Activated naive CD8-positive, alpha-beta T cell treated with anti-CD3 and anti-CD28 coated beads, Interleukin-2, amount 10 ng/mL, durations not matched to agents 7 days and 5 days (primary cell): ENCODE measurements around the gene ZNF334. TPM values are rescaled to one million over a fixed set of nuclear protein-coding genes. Genes with fewer than 3 reads are reported as not detected.
A peak's percentile ranks its signal among the peaks of the same experiment; 100 is the strongest.

Experiments
- ATAC-seq: fragments of 150-1000 bp; cut with Tn5 transposase; one replicate; pipeline ENCODE4 v1.10.0; 2021; ENCODE audit warnings: low read depth, moderate library complexity
- POLR2A ChIA-PET: fragments of 350-600 bp; sonication (Branson Sonifier 250); formaldehyde crosslinking; loops from one replicate; lab custom pipeline; 2021; ENCODE audit warnings: antibody characterized with exemption; lab: Charles Lee
- DNase-seq: peaks from one replicate; pipeline ENCODE4 v3.0.0; 2021
- H3K27ac Mint-ChIP-seq: one replicate; pipeline ENCODE4 v1.8.0; 2022; ENCODE audit warnings: mild to moderate bottlenecking, mixed read lengths
- H3K27me3 Mint-ChIP-seq: one replicate; pipeline ENCODE4 v1.8.0; 2022; ENCODE audit warnings: mild to moderate bottlenecking, moderate library complexity, mixed read lengths
- H3K36me3 Mint-ChIP-seq: one replicate; pipeline ENCODE4 v1.8.0; 2021; ENCODE audit warnings: mild to moderate bottlenecking, mixed read lengths
- H3K4me1 Mint-ChIP-seq: one replicate; pipeline ENCODE4 v1.8.0; 2021; ENCODE audit warnings: mixed read lengths
- H3K4me3 Mint-ChIP-seq: one replicate; pipeline ENCODE4 v1.8.0; 2022; ENCODE audit warnings: mild to moderate bottlenecking, moderate library complexity, mixed read lengths
- H3K9me3 Mint-ChIP-seq: one replicate; pipeline ENCODE4 v1.8.0; 2021; ENCODE audit warnings: mixed read lengths
- total RNA-seq, 2 experiments: library from RNA; stranded (reverse); gene quantifications; one replicate each; pipeline ENCODE4 v1.2.3, GENCODE V29; 2021

The ZNF334 gene
- total RNA-seq, 2 experiments from 2014 or later, result 1.9 to 2.1 TPM

- Mint-ChIP-seq H3K36me3 (no peaks in the 10 kb centered on the region), H3K27me3 (peaks cover 35% of the 10 kb centered on the region), H3K4me3 (no peak overlapping the region), H3K9me3 (no peaks in the 10 kb centered on the region), H3K27ac (no peak overlapping the region), H3K4me1 (peaks cover 12% of the 10 kb centered on the region)
- no peak for ATAC-seq
- no peak for DNase-seq
- POLR2A ChIA-PET, result no interaction called here
Measured at GRCh38 chr20:46541229-46541935, 28.0 kb upstream of the ZNF334 start.

DNA sequence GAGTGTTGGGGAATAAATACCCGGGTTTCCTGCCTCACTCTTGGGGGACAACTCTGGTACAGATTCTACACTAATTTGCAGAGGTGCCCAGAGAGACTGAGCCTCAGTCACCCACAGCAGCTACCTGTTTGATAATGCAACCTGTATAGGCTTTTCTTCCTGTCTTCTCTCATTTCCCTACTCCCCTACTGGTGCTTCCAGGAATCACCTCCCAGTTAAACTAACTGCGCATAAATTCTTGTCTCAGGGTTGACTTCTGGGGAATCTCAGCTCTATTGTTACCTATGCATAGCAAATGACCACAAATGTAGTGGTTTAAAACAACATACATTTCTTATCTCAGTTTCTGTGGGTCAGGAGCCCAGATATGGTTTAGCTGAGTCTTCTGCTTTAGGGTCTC is 25.8 kb upstream of the ZNF334 start:
- ATAC-seq (no peak), DNase-seq (no peak)
- H3K9me3 Mint-ChIP-seq, result no peaks in the 10 kb centered on the region
- H3K4me3 Mint-ChIP-seq, result no peak overlapping the region
- H3K36me3 Mint-ChIP-seq, result no peaks in the 10 kb centered on the region
- H3K27ac Mint-ChIP-seq, result no peak overlapping the region
- H3K4me1 Mint-ChIP-seq, result peaks cover 2% of the 10 kb centered on the region
- POLR2A ChIA-PET, result no interaction called here
- peaks cover 56% of the 10 kb centered on the region for H3K27me3 Mint-ChIP-seq

GRCh38 chr20:46530640-46531039 is 17.3 kb upstream of the ZNF334 start:
- DNase-seq (no peak), ATAC-seq (no peak)
- POLR2A ChIA-PET, result no interaction called here
- no peaks in the 10 kb centered on the region for H3K4me1 Mint-ChIP-seq
- no peaks in the 10 kb centered on the region for H3K36me3 Mint-ChIP-seq
- no peaks in the 10 kb centered on the region for H3K9me3 Mint-ChIP-seq
- no peak overlapping the region for H3K27ac Mint-ChIP-seq
- no peak overlapping the region for H3K4me3 Mint-ChIP-seq
- H3K27me3 Mint-ChIP-seq, result peaks cover 63% of the 10 kb centered on the region

- POLR2A ChIA-PET, result no interaction called here
- H3K4me1 Mint-ChIP-seq, result peaks cover 3% of the 10 kb centered on the region
- no peak for DNase-seq
- peaks cover 44% of the 10 kb centered on the region for H3K27me3 Mint-ChIP-seq
- ATAC-seq, result no peak
- no peaks in the 10 kb centered on the region for H3K9me3 Mint-ChIP-seq
- H3K27ac Mint-ChIP-seq, result no peak overlapping the region
- H3K4me3 Mint-ChIP-seq, result no peak overlapping the region
- H3K36me3 Mint-ChIP-seq, result no peaks in the 10 kb centered on the region
Measured at GRCh38 chr20:46523696-46524328, 10.5 kb upstream of the ZNF334 start.

GRCh38 chr20:46523108-46523507 is 9.7 kb upstream of the ZNF334 start:
- Mint-ChIP-seq H3K27me3 (peaks cover 42% of the 10 kb centered on the region), H3K4me1 (peaks cover 3% of the 10 kb centered on the region), H3K4me3 (no peak overlapping the region), H3K27ac (no peak overlapping the region), H3K9me3 (no peaks in the 10 kb centered on the region), H3K36me3 (no peaks in the 10 kb centered on the region)
- ATAC-seq (no peak), DNase-seq (no peak)
- POLR2A ChIA-PET, result no interaction called here

DNA sequence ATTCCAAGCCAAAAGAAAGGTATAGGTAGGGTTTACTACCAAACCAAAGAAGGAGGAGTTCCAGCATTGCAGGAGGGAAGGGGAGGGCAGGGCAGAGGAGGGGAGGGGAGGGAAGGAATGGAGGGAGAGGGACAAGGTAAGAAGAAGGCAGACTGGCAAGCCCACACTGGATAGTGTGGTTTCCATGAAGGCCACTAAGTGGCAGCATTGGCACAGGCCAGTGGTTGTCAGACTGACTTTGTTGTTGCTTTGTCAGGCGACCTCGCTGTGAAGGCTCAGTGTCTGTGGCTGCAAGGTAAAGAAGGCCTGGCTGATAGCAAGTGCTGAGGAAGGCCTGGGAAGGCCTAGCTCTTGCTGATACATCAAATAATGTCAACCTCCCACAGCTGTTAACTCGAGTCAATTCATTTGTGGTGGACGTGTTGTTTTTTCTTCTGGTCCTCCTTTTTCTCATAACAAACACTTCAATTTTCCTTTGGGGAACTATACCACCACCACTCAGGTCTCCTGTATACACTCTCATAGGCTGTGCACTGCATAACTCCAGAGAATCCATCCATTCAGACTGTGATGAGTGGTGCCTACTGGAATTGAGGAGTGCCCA is 7.7 kb upstream of the ZNF334 start:
- peak; percentile 53 for DNase-seq
- POLR2A ChIA-PET, result no interaction called here
- no peaks in the 10 kb centered on the region for H3K9me3 Mint-ChIP-seq
- ATAC-seq, result peak; percentile 90
- H3K4me1 Mint-ChIP-seq, result peaks cover 3% of the 10 kb centered on the region
- no peak overlapping the region for H3K27ac Mint-ChIP-seq
- no peak overlapping the region for H3K4me3 Mint-ChIP-seq
- no peaks in the 10 kb centered on the region for H3K36me3 Mint-ChIP-seq
- peaks cover 36% of the 10 kb centered on the region for H3K27me3 Mint-ChIP-seq

DNA sequence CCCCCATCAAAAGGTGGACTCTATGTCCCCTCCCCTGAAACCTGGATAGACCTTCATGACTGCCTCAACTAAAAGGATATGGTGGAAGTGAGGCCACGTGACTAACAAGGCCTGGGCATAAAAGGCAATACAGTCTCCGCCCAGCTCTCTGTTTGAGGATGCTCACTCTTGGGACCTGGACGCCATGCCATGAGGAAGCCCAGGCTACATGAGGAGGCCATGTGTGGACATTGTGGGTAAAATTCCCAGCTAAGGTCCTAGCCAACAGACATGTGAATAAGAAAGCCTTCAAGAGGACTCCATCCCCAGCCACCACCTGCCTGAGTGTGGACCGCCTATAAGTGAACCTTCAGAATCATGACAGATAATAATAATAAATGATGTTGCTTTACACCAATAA is 7.2 kb upstream of the ZNF334 start:
- Mint-ChIP-seq H3K27ac (no peak overlapping the region), H3K36me3 (no peaks in the 10 kb centered on the region), H3K4me1 (peaks cover 3% of the 10 kb centered on the region), H3K27me3 (peaks cover 34% of the 10 kb centered on the region), H3K4me3 (no peak overlapping the region), H3K9me3 (no peaks in the 10 kb centered on the region)
- DNase-seq (no peak), ATAC-seq (no peak)
- POLR2A ChIA-PET, result interaction anchor here (0.6 kb wide), 1 partner anchor 161 kb away, joined by 3 read pairs; no protein-coding TSS in a partner anchor

DNA sequence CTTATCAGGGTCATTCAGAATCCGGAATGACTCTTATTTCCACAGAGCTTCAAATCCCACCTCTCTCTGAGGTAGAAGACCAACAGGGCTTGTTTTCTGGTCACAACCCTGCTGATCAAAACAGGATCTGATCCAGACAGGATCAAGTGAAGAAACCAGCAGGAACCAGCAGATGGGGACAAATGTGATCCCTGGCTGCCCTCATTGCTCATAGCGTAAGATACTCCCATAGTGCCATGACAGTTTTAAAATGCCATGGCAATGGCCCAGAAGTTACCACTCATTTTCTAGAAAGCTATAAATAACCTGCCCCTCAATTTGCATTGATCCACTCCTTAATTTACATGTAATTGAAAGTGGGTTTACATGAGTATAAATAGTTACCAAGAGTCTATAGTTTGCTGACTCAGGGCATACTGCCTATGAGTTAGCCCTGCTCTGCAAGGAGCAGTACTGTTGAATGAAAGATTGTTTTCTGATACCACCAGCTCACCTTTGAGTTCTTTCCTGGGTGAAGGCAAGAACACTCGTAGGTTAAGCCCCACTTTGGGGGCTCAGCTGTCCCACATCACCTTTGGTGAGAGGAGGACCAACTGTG is 6.2 kb upstream of the ZNF334 start:
- ATAC-seq, result no peak
- POLR2A ChIA-PET, result no interaction called here

GRCh38 chr20:46509523-46509922 is 3.8 kb downstream of the ZNF334 start:
- no peak for ATAC-seq
- Mint-ChIP-seq H3K9me3 (peaks cover 23% of the 10 kb centered on the region), H3K36me3 (peaks cover 33% of the 10 kb centered on the region), H3K4me1 (peaks cover 10% of the 10 kb centered on the region), H3K27me3 (peaks cover 3% of the 10 kb centered on the region), H3K27ac (no peak overlapping the region), H3K4me3 (no peak overlapping the region)
- DNase-seq, result no peak
- POLR2A ChIA-PET, result no interaction called here

More for the DNA sequence above, 6.2 kb upstream of the ZNF334 start:
- no peaks in the 10 kb centered on the region for H3K36me3 Mint-ChIP-seq
- H3K9me3 Mint-ChIP-seq, result no peaks in the 10 kb centered on the region
- no peak overlapping the region for H3K27ac Mint-ChIP-seq
- DNase-seq, result no peak
- peaks cover 32% of the 10 kb centered on the region for H3K27me3 Mint-ChIP-seq
- H3K4me1 Mint-ChIP-seq, result peaks cover 3% of the 10 kb centered on the region
- no peak overlapping the region for H3K4me3 Mint-ChIP-seq

DNA sequence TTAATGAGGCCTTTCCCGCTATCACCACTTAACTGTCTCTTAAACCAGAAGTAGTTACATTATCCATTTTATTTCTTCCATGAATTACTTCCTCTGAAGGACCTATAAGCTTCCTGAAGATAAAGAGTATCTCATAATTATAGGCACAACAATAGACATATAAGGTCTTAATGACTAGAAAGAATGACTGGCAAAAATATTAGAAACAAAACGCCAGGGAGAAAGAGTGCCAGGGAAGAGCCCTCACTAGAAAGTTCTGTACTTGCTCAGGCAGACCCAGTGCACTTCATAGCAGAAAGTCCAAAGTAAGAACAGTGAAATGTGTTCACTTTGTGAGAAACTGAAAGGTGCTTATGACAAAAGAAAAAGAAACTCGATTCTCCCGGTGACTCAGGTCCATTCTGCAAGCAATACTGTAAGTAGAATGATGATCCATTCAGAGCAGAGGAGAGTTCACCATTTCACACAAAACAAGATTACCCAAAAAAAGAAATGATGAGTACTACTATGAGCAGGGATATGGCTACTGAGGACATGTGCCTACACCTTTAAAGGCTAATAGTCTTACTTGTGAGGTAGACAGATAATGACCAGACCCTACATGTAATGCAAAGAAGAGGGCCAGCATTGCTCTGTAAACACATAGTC is 5.5 kb downstream of the ZNF334 start:
- peaks cover 46% of the 10 kb centered on the region for H3K36me3 Mint-ChIP-seq
- H3K4me1 Mint-ChIP-seq, result peaks cover 6% of the 10 kb centered on the region
- POLR2A ChIA-PET, result no interaction called here
- ATAC-seq (no peak), DNase-seq (no peak)
- no peak overlapping the region for H3K4me3 Mint-ChIP-seq
- peaks cover 35% of the 10 kb centered on the region for H3K9me3 Mint-ChIP-seq
- peaks cover 2% of the 10 kb centered on the region for H3K27me3 Mint-ChIP-seq
- no peak overlapping the region for H3K27ac Mint-ChIP-seq

DNA sequence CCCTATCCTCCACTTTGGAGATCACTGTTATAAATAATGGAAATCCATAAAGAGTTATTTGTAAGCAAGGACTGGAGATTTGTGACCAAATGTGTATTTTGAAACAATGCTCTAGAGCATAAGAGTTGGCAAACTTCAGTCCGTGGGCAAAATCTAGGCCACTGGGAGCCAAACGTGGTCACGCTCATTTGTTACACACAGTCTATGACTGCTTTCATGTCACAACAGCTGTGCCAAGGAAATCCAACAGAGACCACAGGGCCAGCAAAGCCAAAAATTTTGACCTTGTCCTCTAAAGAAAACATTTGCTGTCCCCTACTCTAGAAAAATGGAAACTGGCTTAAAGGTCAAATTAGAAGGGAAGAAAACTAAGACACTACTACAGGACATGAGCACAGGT is 7.9 kb downstream of the ZNF334 start:
- ATAC-seq, result no peak
- POLR2A ChIA-PET, result no interaction called here
- H3K27me3 Mint-ChIP-seq, result peaks cover 2% of the 10 kb centered on the region

DNA sequence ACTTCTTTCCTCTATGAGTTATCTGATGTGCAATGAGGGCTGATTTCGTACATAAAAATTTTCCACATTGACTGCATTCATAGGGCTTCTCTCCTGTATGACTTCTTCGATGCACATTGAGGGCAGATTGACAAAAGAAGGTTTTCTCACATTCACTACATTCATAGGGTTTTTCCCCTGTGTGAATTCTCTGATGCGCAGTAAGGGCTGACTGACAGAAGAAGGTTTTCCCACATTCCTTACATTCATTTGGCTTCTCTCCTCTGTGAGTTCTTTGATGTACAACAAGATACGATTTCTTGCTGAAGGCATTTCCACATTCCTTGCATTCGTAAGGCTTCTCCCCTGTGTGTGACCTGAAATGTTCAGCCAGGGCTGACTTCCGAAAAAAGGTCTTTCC is 11.4 kb downstream of the ZNF334 start:
- Mint-ChIP-seq H3K9me3 (peaks cover 57% of the 10 kb centered on the region), H3K27me3 (no peaks in the 10 kb centered on the region), H3K36me3 (peaks cover 38% of the 10 kb centered on the region), H3K27ac (no peak overlapping the region), H3K4me3 (no peak overlapping the region), H3K4me1 (no peaks in the 10 kb centered on the region)
- ATAC-seq (no peak), DNase-seq (no peak)
- POLR2A ChIA-PET, result no interaction called here

More for the DNA sequence above, 7.9 kb downstream of the ZNF334 start:
- Mint-ChIP-seq H3K9me3 (peaks cover 54% of the 10 kb centered on the region), H3K36me3 (peaks cover 53% of the 10 kb centered on the region), H3K4me1 (peaks cover 2% of the 10 kb centered on the region), H3K4me3 (no peak overlapping the region), H3K27ac (no peak overlapping the region)
- DNase-seq, result no peak

- H3K4me3 Mint-ChIP-seq, result no peak overlapping the region
- peaks cover 58% of the 10 kb centered on the region for H3K9me3 Mint-ChIP-seq
- ATAC-seq, result no peak
- DNase-seq, result no peak
- H3K27ac Mint-ChIP-seq, result no peak overlapping the region
- POLR2A ChIA-PET, result no interaction called here
- peaks cover 37% of the 10 kb centered on the region for H3K36me3 Mint-ChIP-seq
- no peaks in the 10 kb centered on the region for H3K4me1 Mint-ChIP-seq
- peaks cover under 1% of the 10 kb centered on the region for H3K27me3 Mint-ChIP-seq
Measured at GRCh38 chr20:46501337-46501942, 11.9 kb downstream of the ZNF334 start.
